ELR (cell line): ENCODE measurements around the gene CDH13.

Experiments
- DNase-seq: peaks from one replicate; pipeline ENCODE4 v3.0.0-alpha.2; 2015; ENCODE audit warnings: low read depth

Gene CDH13

DNA sequence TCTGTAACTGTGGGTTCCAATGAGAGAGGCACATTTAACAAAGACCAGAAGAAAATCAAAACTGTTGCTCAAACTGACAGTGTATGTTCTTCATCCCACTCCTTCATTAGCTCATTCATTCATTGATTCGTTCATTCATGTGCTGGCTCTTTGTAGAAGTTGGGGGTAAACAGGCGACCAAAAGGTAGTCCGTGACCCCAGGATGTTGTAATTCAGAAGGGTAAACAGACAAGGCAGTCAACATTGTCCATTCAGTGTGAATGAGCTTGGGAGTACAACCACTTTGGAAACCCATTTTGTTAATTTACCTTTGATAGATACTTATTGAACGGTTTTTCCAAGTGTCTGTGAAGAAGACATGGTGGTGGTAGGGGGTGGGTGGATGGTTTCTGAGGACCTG lies 26.1 kb downstream of the CDH13 start:
- no peak for DNase-seq

DNA sequence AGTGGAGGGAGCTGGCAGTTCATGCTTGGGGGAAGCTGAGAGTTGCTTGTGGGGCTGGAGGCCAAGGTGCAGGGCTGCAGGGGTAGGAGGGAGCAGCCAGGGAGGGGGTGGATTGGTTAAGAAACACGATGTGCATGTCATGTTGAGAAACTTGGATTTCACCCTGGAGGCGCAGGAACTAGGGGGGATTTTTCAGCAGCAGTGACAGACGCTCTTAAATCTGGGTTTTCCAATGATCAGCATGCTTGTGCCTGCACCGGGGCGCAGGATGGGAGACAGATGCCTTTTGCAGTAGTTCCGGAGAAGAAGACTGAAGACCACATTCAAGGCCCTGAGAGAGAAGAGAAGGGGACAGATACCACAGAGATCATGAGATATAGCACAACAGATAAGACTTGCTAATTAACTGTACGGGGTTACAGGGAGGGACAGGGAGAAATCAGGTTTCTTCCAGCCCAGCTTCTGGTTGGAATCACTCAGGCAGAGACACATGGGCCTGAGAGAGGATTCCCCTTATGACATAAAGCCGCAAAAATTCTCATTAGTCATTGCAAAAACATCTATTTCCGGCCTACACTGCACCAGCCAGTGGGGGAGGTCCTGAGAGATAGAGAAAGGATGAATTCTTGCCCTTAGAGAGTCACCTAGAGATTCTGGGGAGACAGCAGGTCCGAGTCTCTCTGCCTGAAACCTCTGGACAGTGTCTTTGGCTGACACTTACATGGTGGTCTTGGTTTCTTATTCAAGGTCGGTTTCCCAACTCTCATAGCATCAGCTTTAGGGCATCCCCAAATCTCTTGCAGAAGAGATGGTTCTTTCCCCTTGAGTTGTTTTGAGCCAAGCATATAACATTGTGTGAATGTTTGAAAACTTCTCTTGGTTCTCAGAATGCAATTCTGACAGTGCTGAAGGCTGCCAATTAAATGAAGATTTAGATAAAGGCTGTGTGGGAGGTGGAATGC lies 27.1 kb downstream of the CDH13 start:
- DNase-seq, result peak; percentile 98

DNA sequence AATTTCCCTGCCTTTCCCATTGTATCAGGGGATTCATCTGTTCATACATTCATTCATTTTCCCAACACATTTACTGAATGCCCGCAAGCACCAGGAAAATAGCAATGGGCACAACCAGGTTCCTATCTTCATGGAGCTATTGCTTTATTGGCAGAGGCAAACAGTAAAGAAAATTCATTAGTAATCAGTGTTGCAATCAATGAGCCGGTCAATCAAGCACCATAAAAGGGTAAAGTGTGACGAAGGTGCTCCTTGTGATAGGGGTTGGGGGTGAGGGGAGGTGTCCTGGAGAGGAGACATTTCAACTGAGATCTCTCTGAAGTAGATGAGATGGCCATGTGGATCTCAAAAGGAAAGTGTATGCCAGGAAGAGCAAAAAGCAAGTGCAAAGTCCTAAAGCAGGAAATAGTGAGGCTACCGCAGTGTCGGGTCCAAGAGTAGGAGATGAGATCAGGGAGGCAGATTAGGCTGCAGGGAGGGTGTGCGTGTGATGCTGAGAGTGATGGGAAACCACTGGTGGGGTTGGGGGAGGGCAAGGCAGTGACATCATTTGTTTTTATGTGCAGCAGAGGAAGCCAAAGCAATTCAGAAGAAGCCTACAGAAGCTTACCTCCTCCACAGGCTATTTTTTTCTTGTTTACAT lies 28.4 kb downstream of the CDH13 start:
- peak; percentile 94 for DNase-seq

DNA sequence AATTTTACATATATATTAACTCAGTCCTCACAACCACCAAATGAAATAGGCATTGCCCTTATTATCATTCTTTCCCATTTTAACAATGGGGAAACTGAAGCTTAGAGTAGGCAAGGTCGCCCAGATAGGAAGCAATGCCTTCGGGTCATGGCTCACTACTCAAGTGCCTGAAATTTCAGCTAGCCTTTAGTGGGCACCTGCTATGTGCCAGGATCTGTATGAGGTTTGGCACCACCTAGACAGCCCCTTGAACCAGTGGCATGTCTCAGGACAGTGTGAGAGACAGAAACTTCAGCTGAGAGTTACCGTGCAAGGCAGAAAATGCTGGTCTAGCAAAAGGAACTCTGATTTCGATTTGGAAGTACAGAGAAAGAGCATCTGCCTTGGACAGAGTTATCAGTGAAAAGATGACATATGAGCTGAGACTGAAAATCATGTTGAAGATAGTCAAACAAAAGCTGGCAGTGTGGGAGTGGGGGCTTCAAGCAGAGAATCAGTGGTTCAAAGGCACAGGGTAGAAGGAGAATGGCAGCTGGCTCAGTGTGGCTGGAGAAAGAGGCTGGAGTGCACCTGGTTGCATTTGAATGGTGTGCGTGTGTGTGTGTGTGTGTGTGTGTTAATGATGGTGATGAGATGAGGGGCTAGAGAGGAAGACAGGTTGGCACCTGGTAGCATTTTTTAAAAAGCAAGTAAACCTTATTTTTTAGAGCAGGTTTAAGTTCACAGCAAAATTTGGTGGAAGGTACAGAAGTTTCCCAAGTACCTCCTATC lies 29.1 kb downstream of the CDH13 start:
- DNase-seq, result no peak

DNA sequence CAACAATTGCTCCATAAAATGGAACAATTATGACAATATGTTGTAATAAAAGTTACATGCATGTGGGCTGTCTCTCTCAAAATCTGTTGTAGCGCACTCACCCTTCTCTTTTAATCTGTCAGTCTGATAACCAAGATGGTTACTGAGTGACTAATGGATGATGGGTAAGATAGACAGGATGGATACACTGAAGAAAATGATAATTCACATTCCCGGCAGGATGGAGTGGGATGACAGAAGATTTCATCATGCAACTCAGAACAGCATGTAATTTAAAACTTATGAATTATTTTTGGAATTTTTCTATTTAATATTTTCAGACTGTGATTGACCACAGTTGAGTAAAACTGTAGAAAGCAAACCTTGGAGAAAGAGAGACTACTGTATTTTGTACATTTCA lies 30.5 kb downstream of the CDH13 start:
- peak; percentile 65 for DNase-seq

DNA sequence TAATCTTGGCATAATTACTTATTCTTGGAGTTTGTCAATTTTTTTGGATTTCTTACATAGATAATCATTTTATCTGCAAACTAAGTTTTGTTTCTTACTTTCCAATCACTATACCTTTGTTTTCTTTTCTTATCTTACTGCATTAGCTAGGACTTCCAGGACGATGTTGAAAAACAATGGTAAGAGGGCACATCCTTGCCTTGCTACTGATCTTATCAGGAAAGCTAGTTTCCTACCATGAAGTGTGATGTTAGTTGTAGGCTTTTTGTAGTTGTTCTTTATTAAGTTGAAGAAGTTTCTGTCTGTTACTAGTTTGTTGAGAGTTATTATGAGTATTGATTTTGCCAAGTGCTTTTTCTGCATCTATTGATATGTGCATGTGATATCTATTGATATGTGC lies 31.0 kb downstream of the CDH13 start:
- DNase-seq, result no peak

DNA sequence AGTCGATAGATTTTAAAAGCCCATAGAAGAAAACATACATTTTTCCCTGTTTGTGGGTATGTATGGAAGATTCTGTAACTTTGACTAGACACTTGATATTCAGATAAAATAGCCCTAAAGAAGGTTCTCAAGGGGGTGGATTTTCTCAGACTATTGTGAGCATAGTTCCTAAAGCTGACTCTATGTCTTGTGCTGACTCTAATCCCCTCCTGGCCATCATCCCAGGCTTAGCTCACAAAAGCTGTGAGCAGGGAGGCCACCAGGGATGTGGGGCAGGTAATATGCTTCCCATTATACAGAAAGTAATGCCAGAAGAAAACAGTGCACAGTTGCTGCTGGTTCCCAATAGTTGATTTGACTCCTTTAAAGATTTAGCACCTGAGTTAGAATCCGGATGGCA lies 32.0 kb downstream of the CDH13 start:
- no peak for DNase-seq

DNA sequence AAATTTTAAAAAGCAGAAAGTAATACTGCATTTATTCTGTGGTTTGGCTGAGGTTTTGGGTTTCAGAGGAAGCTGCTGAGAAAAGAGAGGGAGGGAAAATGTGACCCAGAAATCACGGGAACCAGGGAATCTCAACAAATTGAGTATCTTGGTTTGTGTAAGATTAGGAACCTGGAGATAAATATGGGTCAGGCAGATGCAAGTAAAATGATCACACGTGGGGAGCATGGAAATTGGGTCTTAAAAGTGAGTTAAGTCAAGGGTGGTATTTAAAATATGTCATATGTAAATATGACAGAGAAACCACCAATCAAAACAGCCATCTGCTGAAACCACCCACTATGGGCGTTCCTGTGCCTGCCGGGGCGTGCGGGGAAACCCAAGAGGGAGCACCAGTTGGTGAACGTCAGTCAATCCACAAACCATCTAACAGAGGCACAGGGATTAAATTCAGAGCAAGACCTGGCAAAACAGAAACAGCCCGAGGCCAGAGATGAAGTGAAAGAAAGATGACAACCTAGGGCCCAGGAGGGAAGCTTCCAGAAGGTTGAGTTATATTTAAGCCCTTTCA lies 33.4 kb downstream of the CDH13 start:
- no peak for DNase-seq

DNA sequence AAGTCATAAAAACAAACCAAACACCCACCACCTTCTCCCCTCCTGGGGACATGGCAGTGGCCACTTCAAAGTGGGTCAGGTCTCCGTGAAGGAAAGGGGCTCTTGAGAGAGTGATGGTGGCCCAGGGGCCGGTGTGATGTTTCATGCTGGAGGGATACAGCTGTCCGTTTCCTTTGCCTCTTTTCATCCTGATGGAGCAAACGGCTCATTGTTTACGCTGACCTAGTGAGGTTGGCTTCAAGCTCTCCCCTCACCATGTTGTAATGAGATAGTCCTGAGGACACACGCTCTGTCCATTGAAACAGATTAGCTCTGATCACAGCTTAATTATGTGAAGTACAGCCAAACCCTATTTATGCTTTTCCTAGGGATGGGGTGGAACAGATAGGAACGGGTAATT lies 34.2 kb downstream of the CDH13 start:
- DNase-seq, result no peak

DNA sequence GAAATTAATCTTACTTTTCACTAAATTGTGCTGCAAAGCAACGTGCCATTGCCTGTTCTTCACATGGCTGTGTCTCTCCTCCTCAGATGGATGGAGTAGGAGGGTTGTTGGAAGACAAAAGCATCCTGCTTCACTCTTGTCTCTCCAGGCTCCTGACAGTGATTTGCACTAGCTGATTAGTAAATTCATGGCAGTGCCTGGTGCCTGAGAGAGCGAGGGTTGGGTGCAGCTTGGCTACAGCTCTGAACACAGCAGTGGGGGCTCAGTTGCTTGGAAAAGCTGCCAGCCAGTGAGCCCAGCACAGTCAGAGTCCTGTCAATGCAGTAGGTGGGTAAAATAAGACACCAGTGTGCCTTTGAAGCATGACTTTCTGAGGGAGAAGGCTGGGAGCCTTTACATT lies 37.4 kb downstream of the CDH13 start:
- DNase-seq, result no peak

DNA sequence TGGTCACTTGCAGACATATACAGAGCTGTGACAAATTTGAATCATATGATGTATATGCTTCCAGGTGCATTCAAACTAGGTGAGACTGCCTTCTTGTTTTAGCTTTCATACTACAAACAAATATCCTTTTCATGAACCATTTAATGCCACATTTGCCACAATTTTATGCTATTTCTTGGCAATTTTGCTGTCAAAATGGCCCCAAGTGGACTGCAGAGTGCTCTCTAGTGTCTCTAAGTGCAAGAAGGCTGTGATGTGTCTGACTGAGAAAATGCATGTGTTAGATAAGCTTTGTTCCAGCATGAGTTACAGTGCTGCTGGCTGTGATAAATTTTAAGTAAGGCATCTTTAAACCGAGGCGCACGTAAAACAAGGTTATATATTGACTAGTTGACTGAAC lies 38.3 kb downstream of the CDH13 start:
- no peak for DNase-seq

DNA sequence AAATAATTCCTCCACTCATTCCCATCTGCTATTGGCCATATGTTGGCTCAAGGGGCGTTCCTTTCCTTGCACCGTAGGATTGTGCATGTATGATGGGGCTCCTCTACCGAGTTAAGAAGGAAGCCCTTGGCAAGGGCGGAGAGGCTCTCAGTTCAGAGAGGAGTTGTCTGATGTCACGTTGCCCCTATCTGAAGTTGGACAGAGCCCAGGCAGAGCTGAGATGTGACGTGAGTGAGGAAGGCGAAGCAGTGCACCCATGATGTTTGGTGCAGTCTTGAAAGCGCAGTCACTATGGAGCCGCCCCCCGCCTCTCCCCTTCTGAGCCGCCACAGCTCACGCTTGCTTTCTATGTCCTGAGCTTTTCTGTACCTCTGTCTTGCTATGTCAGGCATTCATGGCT lies 40.7 kb downstream of the CDH13 start:
- DNase-seq, result no peak

DNA sequence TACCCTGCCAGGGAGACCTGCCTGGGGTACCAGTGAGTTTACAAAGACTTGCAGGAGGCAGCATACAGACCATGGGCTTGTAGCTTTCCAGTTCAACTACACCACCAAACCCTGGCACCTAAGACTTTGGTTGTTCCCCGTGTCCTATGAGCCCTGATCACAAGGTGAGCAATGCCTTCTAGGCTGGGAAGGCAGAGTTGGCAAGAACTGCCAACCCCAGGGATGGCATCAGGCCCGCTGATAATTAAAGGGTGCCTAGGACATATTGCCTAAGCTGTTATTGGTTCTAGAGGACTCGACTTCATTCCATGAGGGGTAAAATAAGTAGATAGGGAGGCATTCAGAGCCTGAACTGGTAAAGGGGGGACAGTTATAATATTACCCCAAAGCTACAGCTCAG lies 41.3 kb downstream of the CDH13 start:
- no peak for DNase-seq

DNA sequence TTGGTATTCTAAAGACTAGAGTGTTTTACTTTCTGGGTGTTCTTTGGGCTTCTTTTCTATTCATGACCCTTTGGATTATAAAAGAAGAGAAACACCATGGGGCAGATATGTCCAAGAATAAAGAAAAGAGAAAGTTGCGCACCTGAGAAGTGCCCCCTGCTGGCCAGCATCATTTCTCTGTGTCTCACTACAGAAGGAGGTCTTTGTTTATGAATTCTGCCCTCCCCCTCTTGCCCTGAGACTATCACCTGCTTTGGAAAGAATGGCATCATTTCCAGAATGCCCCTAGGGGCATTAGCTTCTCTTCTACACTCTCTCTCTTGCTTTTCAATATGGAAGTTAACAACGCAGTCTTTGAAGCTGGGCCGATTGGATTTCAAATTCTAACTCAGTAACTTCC lies 45.0 kb downstream of the CDH13 start:
- peak; percentile 31 for DNase-seq

DNA sequence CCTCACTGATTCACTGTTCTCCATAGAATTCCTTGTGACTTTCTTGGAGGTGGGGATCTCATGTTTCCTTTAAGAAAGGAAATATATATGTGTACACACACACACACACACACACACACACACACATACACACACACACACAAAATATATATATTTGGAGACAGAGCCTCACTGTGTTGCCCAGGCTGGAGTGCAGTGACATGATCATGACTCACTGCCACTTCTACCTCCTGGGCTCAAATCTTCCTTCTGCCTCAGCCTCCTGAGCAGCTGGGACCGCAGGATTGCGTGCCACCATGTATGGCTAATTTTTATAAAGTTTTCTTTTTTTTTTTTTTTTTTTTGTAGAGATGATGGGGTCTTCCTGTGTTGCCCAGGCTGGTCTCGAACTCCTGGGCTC lies 45.9 kb downstream of the CDH13 start:
- DNase-seq, result peak; percentile 44

DNA sequence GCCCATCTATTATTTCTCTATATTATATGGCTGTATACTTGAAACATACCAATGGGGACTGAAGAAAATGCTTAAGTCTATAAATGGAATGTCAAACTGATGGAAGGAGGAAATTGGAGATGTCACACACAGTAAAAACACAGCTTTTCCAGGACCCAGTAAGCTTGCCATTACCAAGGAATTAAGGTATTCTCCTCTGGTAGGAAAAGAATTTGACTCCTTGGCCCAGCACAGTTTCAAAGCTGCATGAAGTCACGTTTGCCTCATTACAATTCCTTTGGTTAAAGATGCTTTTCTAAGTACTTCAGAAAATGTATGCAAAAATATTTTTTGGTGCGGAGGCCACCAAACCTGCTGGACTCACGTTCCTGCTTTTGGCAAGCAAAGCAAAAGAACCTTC lies 48.5 kb downstream of the CDH13 start:
- no peak for DNase-seq

DNA sequence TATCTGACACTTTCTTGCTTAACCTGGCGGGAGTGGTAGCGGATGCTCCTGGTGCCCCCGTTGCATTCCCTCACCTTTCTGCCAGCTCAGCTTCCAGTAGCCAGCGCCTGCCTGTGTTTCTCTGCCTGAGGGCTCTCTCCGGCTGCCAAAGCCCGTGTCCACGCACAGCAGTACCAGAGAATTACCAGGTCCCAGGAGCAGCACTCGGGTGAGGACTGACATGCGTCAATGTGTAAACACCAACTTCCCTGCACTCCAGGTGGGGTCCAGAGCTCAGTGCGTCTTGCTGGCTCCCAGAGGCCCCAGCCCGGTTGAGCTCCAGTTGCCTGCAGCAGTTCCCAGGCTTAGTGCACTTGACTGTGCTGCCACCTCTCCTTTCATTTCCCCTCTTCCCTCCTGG lies 54.8 kb downstream of the CDH13 start:
- DNase-seq, result no peak

DNA sequence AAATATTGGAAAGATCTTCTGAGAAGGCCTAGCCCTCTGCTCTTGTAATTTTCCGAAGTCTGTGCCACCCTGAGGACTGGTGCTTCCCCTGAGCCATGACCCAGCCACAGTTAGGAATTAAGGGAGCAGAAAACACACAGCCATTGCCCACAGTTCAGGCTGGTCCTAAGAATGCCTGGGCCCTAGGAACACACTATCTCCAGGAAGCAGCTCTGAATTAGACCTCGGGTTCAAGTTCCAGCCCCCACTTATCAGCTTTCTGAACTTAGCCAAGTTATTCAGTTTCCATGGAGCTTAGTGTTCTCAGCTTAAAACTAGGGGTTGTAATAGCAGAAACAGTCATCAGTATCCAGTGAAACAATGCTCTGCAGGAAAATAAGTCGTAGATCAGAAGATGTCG lies 56.0 kb downstream of the CDH13 start:
- DNase-seq, result no peak

DNA sequence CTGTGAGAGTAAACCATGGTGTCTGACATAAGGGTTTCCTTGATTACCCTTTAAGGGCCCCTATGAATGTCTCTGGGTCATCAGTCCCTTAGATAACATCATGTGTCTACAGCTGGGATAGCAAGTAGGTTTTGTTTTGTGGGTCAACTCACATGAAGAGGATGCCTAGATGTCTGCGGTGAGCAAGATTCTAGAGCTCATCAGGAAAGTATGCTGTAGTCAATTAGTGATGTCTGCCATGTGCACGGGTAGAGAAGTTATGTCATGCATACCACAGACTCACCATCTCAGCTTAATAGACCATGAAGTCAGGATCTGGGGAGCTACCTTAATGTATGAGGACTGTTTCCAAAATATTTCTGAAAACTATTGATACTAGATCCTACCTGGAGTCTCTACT lies 57.5 kb downstream of the CDH13 start:
- no peak for DNase-seq

DNA sequence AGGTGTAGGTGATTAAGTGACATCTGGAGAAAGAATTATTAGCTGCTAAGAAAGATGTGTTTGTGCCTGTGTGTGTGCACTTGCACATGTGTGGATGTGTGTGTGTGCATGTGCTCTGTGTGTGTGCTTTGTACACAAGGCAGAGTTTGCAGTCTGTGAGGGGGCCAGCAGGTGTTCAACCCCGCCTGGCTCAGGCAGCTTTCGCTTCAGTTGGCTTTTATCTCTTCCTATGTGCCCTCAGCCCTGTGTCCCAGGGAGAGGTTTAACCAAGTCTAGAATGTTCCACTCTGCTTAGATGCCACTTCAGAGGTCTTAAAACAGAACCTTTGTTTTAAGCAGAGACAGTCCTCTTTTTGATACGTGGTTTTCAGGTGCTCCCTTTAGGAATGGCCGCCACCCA lies 58.8 kb downstream of the CDH13 start:
- no peak for DNase-seq

DNA sequence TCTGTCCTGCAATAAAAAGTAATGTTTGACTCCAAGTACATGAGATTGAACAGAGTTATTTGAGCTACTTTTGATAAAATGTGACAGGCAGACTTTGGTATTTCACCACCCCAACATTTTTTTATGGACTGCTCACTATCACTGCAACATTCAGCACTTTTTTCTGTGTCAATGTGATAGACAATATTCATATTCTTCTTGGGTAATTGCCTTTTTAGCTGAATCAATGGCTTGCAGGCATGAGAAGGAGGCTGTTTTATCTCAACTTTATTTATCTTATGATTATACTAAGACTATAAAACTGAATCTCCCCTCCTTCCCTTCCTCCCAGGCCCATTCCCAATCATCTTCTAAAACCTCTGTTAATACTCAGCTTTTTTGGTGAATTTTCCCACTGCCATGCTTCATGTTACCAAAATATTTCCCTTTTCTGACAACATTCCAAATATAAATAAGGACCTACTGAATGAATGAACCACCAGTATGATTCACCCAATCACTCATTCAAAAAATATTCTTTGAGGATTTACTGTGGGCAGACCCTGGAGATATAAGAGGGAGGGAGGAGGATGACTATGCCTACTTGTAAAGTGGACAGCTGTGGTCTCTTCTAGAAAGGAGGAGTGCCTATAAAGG lies 67.6 kb downstream of the CDH13 start:
- peak; percentile 82 for DNase-seq

DNA sequence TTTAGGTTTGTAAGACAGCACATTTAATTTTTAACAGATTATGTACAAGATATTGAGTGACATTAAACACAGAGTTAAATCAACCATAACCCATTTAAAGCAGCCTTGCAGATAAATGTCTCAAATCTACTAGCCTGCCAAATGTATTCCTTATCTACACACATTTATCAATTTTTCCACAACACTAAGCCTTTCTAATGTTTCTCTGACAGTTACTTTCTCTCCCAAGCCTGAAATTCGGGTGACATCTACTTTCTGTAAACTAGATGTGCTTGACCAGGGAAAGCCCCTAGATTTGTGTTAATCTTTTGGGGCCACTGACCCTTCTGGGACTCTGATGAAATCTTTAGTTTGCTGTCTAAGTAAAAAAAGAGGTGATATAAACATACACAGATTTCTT lies 69.0 kb downstream of the CDH13 start:
- DNase-seq, result no peak
